NCI-H345 treated with DMSO at 0.1 percent for 48 hours (cell line): ENCODE results near the gene FAM78A.
"Not testable (repeated sequence)": the region's sequence is repeated elsewhere in the genome, so short reads cannot be mapped to it uniquely, and the experiment has no call there.

Source experiments
- DNase-seq: peaks from one replicate; lab custom pipeline; 2025; ENCODE audit not compliant: unreplicated experiment; lab: John Stamatoyannopoulos, UW

Gene FAM78A

DNA sequence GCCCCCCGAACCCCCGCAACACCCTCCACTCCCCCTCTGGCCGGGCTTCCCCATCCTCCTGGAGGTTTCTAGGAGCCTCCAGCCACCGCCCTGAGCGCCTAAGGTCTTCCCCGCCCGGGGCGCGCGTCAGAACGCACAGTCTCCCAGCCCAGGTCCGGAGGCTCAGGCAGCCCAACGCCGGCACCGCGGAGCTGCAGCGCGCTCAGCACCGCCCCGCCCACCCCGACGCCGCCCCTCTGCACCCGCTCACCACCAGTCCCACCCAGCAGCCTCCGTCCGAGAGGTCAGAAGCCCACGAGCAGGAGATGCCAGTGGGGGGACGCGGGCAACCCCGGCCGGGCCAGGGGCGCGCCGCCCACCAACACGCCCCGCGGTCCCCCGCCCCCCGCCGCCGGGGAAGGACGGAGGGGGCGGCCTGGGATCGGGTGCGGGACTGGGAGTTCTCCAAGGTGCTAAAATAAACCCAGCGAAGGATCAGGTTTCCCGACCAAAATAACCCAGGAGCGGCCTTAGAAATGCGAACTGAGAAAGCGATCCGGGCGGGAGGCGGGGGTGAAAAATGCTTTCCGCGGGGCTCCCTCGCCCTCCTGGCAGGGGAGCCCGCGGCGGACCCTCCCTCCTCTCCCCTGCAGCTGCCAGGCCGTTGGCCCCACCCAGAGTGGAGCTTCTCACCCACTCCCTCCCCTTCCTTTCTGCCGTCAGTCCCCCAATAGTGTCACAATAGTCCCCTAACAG lies 6.5 kb upstream of the FAM78A start:
- DNase-seq: no peak

DNA sequence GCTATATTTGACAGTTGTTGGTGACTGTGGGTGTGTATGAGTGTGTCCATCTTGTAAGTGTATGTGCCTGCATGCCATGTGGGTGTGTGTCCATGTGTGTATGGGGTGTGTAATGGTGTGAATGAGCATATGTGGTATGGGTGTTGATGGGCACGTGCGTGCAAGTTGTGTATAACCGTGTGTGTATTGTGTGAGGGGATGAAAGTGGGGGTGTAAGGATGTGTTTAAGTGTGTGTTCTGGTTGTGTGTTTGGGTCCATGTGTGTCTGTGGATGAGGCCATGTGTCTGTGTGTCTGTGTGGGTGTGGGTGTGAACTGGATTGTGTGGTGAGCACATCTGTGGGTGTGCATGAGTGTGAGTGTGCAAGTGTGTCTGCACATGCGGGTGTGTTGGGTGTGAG lies 5.9 kb upstream of the FAM78A start:
- DNase-seq: no peak

DNA sequence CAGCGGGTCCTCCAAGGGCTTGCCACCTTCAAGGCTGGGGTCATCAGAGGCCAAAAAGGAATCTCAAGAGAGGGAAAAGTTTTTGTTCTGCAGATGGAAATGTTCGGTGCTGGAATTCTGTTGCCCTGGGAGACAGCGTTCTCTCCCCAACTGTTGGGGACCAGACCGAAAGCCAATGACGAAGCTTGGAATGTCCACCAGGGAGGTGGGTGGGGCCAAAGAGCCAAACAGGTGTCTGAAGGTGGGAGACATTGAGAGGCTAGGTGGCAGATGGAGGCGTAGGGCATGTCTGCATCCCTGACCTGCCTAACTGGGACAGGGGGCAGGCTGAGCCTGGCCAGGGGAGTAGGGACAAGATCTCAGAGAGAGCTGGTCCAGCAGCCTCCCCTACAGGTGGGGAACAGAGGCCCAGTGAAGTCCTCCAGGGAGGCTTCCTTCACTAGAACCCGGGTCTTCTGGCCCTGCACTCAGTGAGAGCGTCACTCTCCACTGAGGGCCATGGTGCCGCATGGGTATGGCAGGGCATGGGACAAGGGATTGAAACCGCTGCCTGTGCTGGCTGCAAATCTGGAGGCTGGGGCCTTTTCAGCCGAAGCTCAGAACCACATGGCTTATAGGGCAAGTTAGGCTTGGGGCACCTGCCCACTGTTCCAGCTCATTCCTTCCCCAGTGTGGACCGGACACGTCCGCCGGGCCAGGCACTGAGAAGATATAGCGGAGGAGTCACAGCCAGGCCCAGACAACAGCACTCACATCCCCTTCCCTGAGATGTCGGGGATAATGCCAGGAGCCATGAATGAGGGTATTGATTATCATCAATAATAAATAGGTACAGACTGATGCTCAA lies 5.0 kb upstream of the FAM78A start:
- no peak for DNase-seq

DNA sequence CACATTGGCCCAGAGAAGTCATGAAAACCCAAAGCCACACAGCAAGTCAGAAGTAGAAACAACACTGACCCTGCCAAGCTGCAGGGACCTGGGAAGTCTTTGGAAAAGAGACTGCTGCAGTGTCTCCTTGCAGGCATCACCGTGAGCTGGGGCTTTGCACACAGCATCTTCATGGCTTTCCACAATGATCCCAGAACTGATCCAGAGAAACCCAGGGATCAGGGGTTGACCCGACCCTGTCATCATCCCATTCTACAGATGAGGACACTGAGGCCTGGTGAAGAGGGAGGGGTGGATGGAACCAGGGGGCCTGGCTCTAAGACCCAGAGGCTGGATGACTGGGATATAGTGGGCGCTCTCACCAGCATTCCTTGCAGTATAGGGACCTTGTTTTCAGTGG lies 4.3 kb upstream of the FAM78A start:
- no peak for DNase-seq

DNA sequence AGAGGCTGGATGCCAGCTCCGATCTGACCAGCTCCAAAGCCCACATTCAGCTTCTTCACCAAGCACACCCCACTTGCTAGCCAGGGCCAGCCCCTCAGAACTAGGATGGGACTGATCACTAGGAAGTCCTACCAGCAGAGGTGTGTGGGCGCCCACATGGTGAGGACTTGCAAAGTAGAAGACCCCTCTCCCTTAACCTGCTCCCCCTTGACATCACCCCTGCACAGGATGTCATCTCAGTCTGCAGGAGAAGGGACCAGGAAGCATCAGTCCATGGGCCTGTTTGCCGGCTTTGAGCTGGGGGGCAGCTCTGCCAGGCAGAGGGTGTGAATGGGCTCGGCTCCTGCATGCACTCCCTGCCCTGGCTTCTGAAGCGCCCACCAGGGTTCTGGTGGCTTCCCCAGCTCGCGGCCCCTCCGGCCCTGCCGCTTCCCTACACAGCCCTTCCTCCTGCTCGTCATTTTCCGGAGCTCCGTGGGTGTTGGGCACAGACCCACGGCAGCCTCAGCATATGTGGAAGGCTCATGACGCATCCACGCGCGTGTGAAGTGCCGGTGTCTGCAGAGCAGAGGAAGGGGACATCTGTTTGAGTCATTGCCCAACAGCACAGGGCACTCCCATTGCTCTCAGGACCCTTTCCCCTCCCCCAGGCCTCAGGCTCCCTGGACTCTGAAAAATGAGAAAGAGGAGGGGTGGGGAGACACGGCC lies 3.7 kb upstream of the FAM78A start:
- no peak for DNase-seq

DNA sequence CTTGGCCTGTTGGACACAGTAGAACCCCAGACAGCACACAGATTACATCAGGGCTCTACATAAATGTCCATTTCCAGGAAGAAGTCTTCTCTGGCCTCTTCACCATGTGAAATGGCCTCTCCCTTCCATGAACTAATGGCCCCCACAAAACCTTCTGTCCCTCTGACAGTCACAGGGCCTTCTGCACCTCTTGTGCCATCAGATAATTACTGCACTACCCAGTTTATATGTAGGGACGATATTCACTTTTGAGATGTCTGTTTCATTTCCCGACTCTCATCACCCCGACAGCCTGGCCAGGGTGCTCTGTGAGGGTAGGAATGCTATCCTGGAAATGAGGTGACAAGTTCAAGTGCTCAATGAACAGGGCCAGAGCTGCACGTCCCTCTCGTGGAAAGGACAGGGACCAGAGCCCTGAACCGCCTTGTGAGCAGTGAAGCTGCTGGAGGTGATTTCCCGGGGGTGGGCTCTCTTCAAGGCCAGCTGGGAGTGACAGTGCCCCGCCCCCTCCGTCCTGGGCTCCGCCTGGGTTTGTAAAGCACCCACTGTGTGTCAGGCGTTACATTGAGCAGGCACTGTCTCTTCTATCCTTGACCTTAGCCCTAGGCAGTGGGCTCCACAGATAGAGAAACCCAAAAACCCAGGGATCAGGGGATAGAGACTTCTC lies 3.0 kb upstream of the FAM78A start:
- no peak for DNase-seq

DNA sequence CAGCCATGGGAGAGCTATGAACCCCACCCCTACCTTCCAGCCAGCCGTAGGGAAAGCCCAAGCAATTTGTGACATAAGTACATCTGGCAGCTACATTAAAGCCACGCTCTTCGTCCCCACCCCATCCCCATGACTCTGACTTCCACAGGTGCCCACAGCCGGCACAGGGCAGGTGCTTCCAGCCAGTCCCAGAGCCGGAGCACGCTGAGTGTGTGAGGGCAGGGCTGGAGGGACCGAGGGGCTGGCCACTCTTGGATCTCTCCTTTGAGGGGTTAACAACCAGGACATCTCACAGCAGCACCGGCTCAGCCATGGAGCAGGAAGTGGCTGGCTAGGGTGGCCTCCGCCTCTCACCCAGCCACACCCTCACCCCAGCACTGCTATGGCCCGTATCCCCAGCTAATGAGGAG lies 2.4 kb upstream of the FAM78A start:
- DNase-seq: no peak

DNA sequence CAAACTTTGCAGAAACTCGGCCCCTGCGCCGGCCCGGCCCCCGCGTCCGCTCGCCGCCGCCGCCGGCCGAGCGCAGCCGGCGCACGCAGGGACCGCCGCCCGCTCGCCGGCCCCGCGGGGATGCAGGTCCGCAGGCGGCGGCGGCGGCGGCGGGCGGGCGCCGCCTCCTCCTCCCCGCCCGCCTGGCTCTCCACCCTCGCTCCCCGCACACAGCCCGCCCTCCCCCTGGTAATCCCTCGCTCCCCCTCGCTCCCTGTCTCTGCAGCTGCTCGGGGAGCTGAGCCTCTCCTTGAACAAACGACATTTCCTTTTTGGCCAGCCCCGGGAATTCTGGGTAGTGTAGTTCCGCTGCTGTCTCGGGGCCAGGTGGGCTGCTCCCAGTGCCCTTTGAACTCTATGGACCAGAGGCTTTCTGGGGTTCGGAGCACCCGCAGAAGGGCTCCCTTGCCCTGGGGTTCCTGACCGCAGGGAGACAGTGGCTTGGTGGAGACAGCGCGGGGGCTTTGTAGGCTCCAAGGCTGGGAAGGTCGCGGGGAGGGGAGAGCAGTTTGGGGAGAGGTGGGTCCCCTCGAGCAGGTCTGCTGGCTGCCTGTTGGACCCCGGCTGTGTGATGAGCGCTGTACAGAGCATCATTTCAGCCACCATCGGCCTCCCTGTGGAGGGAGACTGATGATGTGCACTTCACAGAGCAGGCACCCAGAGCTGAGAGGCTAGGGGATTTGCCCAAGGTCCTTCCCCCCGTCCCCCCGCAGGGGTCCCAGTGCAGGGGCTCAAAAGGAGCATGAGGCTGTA lies 1.8 kb upstream of the FAM78A start:
- DNase-seq: peak; percentile 44

DNA sequence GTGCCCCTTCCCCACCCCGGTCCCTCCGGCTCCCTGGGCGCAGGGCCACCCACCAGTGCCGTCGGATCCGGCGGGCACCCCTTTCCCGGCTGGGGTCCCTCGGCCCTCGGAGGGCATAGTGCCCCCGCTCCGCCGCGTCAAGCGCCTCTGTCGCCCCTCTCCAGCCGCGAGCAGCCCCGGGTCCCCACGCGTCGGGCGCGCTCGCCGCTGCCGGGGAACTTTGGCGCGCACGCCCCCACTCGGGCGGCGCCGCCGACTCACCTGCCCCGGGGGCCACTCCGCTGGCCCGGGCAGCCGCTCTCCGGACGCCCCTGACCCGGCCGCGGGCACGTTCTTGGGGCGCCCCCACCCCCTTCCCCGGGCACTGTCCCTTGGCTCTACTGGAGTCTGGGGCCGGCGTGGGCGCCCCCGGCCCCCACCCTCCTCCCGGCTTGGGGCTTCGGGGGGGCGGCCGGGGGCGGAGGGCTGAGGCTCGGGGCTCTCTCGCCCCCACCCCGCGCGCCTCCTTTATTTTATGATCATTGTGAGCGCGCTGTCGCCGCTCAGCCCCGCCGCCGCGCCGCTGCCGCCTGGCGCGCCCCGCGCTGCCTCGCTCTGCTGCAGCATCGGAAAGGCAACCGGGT lies 1.1 kb upstream of the FAM78A start:
- DNase-seq: no peak

DNA sequence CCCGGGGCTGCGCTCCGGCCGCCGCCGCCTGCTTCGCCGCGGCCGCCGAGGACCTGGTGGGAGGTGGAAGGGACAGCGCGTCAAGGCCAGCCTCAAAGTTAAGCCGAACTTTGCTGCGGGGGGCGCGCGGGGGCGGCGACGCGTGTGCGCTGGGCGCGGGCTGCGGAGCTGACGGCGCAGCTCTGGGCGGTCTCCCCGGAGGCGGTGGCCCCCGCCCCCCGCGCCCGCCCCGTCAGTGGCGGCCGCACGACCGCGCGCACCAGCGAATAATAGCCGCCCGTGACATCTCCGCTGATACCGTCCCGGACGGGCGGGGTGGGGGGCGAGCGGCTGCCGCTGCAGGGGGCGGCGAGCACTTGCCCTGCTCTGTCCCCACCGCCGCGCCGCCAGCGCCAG lies 579 bp upstream of the FAM78A start:
- DNase-seq: no peak

DNA sequence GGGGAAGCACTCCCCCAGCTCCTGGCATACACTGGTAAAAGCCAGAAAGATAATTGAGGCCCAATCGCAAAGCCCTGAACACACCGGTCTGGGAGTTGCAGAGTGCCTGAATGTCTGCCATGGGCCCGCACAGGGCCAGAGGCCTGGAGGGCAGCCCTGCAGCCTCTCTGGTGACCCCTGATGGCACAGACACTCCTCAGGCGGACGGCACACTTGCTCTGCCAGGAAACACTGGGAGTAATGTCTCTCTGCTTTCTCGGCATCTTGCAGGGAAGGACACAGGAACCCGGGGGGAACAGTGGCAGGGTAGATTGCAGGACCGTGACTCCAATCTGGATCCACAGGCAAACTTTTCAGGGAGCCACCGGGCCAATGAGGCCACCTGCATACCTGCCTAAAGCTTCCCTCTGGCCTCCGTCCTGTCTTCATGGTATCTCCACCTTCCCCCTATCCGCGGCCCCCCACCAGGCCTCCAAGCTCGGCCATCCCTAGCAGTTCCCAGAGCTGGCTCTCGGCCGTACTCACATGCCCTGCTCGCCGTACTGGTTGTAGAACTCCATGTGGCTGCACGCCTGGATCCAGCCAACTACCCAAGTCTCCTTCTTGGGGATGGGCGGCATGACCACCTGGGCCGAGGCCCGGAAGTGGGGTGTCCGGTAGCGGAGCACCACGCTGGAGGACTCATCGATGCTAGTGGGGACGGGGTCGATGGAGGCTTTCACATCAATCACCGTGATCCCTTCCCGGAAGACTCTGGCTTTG lies 797 bp downstream of the FAM78A start:
- DNase-seq: no peak

DNA sequence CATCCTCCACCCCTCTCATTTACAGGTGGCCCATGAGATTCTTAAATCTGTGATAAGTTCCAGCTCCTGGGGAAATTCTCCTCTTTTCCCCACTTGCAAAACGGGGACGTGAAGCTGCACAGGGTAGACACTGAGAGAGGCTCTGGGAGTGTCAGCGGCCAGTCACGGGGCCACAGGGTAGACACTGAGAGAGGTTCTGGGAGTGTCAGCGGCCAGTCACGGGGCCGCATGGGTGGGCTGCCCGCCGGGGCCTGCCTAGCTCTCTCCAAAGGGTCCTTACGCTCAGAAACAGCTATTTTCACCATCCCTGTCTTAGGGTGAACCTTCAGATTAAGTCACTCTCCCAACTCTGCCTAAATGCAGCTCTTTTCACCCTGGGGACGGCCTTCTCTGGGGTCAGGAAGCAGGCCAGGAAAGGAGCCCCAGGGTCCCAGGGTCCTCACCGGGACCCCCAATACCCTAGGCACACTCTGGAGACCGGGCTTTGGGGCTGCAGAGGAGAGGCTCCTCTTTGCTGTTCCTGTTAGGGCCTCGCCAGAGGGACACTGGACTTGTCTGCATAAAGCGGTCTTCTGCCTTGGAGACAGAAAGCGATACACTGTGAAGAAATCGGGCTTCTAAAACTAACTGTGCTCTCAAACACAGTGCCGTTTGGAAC lies 1.5 kb downstream of the FAM78A start:
- no peak for DNase-seq

DNA sequence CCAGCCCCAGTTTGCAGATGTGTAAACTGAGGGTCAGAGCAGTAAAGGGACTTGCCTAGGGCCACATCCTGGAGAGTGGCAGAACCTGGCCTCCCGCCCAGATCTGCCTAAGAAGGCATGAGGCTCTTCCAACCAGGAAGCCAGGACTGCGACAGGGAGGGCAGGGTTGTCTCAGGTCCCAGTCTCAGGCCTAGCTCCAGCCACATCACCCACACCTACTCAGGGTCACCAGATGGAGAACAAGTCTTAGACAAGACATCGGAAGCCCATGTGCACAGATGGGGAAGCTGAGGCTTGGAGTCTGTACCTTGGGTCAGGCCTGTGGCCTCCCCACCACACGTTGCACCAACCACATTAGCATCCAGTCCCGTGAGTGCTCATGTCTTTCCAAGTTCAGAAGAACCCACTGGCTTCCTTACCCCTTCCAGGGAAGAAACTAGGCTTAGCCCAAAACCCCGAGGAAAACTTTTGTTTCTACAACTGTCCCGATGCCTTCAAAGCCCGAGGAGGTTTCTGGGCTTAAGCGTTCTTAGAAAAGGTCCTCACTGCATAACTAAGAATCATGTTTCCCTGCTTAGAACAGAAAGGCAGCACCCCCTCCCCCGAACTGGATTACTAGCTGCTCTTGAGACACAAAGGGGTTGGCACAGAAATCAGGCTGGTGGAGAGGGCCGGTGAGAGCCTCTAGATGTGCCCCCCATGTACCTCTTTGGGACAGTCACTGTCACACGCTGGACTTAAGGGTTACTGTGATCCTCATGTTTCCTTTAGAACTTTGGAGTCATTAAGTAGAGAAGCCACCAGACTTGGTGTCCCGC lies 2.2 kb downstream of the FAM78A start:
- DNase-seq: no peak

DNA sequence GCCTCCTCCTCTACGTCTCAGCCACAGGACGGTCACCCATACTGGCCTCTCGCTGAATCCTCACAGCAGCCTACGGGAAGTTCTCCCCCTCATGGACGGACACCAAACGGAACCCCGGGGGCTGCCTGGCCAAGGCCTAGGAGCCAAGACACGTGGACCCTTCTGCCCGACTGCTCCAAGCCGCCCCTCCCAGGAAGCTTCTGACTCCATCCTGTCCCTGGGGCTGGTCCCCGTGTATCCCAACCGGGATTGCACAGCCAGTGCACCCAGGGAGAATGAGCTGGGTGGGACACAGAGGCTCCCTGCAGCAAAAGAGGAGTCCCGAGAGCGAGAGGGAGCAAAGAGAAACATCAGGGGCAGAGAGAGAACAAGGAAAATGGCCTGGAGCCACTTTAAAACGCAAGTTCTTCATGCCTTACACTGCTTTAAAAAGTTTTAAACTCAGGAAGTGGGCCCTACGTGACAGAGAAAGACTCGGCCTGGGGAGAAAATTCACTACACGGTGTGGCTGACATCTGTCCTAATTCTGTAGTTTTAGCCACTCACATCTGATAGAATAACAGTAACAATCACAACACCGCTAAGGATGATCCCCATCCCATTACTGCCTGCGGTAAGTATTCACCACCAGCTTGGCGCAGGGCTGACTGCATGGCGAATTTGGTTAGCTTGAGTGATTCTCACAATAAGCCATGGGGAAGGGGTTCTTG lies 3.0 kb downstream of the FAM78A start:
- DNase-seq: no peak

DNA sequence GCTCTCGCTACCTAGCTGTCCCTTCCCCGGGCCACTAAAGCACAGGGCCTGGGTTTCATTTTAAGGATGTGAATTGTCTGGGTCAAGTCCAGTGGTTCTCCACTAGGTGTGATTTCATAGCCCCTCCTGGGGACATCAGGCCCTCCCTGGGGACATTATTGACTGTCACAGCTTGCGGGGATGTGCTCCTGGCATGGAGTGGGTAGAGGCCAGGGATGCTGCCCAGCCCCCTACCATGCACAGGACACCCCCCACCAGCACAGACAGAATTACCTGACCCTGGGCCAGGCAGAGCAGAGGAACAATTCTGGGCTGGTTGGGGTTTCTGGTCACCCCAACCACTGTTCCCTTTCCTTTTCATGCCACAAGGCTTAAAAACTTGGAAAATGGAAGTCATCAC lies 4.1 kb downstream of the FAM78A start:
- DNase-seq: no peak

DNA sequence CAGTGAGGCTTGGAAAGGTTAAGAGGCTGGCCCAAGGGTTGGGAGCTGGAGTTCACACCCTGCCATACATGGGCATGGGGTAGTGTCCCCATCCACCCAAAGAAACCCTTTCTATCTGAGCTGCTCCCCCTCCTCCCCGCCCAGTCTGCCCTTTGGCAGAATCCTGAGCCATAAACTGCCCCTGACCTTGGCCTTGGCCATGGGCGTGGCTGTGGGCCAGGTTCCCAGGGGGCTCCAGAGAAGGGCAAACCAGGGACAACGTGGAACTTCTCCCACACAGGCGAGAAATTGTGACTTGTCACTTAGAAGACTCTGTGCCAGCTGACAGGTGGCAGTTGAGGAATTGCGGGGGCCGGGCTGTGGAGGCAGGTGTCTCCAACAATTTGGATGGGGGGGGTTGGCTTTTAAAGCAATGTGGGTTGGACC lies 4.8 kb downstream of the FAM78A start:
- no peak for DNase-seq

DNA sequence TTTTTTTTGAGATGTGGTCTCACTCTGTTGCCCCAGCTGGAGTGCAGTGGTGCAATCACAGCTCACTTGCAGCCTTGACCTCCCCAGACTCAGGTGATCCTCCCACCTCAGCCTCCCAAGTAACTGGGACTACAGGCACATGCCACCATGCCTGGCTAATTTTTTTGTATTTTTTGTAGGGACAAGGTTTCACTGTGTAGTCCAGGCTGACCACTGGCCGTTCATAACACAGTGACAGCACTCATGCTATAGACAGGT lies 5.4 kb downstream of the FAM78A start:
- not testable (repeated sequence) for DNase-seq
